HL-60 (cell line): ENCODE measurements around the gene BANP.

Experiments
- DNase-seq, 2 experiments: peaks; one replicate each; pipeline ENCODE4 v3.0.0-alpha.2; 2010 to 2020; ENCODE audit warnings: low read depth in 1 of 2, low spot score in 1 of 2
- H3K27ac ChIP-seq: fragments of 250-450 bp; sonication (Bioruptor Pico); replicated peaks from 2 replicates; pipeline ENCODE4 v1.5.1; 2020; ENCODE audit warnings: mild to moderate bottlenecking, moderate library complexity
- H3K27me3 ChIP-seq: fragments of 250-450 bp; sonication (Bioruptor Pico); 2 replicates; pipeline ENCODE4 v1.5.1; 2021; ENCODE audit warnings: mild to moderate bottlenecking, moderate library complexity; ENCODE audit not compliant: insufficient read depth, poor library complexity, severe bottlenecking
- H3K4me3 ChIP-seq: replicated peaks from 2 replicates; pipeline ENCODE4 v1.5.1; 2011; ENCODE audit warnings: mild to moderate bottlenecking, control low read depth, low read length; ENCODE audit not compliant: insufficient read depth
- GABPA ChIP-seq: IDR thresholded peaks from 2 replicates; pipeline ENCODE4 v1.6.1; 2012; ENCODE audit warnings: low read depth
- POLR2AphosphoS5 ChIP-seq: IDR thresholded peaks from 2 replicates; pipeline ENCODE4 v1.6.1; 2012; ENCODE audit warnings: low read depth
- SPI1 ChIP-seq: IDR thresholded peaks from 2 replicates; pipeline ENCODE4 v1.6.1; 2012; ENCODE audit warnings: low read depth, mild to moderate bottlenecking, borderline replicate concordance
- TF ChIP-seq, protein P1 (sequence below): IDR thresholded peaks from 2 replicates; pipeline ENCODE4 v1.6.1; 2012; ENCODE audit warnings: low read depth; ENCODE audit not compliant: insufficient replicate concordance
- TF ChIP-seq, protein P2 (sequence below): IDR thresholded peaks from one replicate; pipeline ENCODE4 v1.5.1; 2011; ENCODE audit warnings: low read length, control low read depth, inconsistent platforms; ENCODE audit not compliant: insufficient read depth

The BANP gene

DNA sequence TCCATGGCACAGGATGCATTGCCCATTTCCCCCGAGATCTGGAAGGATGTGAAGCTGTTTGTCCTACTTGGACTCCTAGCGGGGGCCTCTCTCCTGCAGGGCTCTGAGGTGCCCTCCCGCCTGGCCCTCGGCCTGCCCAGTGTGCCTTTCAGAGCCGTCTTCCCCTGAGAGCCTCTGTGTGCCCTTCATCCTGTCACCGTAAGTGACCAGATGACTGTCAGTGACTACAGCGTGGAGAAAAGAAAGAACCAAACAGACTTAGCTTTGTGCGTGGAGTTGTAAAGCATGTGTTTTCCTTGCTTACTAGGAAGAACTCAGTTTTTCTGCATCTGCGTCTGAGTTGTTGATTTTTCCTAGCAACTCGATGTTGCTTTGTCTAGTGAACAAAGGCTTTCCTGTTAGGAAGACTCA, 56.1 kb downstream of the BANP start:
- no peak for TF ChIP-seq SPI1
- TF ChIP-seq, protein P1, sequence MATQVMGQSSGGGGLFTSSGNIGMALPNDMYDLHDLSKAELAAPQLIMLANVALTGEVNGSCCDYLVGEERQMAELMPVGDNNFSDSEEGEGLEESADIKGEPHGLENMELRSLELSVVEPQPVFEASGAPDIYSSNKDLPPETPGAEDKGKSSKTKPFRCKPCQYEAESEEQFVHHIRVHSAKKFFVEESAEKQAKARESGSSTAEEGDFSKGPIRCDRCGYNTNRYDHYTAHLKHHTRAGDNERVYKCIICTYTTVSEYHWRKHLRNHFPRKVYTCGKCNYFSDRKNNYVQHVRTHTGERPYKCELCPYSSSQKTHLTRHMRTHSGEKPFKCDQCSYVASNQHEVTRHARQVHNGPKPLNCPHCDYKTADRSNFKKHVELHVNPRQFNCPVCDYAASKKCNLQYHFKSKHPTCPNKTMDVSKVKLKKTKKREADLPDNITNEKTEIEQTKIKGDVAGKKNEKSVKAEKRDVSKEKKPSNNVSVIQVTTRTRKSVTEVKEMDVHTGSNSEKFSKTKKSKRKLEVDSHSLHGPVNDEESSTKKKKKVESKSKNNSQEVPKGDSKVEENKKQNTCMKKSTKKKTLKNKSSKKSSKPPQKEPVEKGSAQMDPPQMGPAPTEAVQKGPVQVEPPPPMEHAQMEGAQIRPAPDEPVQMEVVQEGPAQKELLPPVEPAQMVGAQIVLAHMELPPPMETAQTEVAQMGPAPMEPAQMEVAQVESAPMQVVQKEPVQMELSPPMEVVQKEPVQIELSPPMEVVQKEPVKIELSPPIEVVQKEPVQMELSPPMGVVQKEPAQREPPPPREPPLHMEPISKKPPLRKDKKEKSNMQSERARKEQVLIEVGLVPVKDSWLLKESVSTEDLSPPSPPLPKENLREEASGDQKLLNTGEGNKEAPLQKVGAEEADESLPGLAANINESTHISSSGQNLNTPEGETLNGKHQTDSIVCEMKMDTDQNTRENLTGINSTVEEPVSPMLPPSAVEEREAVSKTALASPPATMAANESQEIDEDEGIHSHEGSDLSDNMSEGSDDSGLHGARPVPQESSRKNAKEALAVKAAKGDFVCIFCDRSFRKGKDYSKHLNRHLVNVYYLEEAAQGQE = no peak
- TF ChIP-seq, protein P2, sequence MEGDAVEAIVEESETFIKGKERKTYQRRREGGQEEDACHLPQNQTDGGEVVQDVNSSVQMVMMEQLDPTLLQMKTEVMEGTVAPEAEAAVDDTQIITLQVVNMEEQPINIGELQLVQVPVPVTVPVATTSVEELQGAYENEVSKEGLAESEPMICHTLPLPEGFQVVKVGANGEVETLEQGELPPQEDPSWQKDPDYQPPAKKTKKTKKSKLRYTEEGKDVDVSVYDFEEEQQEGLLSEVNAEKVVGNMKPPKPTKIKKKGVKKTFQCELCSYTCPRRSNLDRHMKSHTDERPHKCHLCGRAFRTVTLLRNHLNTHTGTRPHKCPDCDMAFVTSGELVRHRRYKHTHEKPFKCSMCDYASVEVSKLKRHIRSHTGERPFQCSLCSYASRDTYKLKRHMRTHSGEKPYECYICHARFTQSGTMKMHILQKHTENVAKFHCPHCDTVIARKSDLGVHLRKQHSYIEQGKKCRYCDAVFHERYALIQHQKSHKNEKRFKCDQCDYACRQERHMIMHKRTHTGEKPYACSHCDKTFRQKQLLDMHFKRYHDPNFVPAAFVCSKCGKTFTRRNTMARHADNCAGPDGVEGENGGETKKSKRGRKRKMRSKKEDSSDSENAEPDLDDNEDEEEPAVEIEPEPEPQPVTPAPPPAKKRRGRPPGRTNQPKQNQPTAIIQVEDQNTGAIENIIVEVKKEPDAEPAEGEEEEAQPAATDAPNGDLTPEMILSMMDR = no peak
- no peak for TF ChIP-seq GABPA
- no peak for TF ChIP-seq POLR2AphosphoS5
- no peak for DNase-seq
- no peaks in the 10 kb centered on the region for H3K27me3 ChIP-seq

DNA sequence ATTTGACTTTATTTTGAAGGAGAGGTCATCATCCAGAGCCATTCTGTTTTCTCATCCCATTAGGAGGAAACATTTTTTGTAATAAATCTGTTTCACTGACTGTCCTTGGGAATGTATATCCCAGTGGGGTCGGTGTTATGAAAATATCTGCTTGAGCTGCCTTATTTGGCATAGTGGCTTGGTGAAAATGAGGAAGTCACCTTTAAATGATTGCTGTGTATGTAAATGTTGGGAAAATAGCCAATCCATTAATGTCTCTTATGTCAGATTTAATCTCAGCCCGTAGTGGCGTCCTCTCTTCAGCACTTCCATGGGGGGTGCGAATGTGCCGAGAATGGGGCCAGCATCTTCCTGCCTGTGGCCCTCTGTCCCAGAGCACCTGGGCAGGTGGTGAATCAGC, 57.6 kb downstream of the BANP start:
- Histone ChIP-seq H3K27me3 (no peaks in the 10 kb centered on the region), H3K27ac (no peak overlapping the region), H3K4me3 (no peak overlapping the region)
- DNase-seq = no peak
- TF ChIP-seq GABPA (no peak), SPI1 (peak; percentile 73)

More for the DNA sequence above, 56.1 kb downstream of the BANP start:
- no peak overlapping the region for H3K4me3 ChIP-seq
- no peak overlapping the region for H3K27ac ChIP-seq

DNA sequence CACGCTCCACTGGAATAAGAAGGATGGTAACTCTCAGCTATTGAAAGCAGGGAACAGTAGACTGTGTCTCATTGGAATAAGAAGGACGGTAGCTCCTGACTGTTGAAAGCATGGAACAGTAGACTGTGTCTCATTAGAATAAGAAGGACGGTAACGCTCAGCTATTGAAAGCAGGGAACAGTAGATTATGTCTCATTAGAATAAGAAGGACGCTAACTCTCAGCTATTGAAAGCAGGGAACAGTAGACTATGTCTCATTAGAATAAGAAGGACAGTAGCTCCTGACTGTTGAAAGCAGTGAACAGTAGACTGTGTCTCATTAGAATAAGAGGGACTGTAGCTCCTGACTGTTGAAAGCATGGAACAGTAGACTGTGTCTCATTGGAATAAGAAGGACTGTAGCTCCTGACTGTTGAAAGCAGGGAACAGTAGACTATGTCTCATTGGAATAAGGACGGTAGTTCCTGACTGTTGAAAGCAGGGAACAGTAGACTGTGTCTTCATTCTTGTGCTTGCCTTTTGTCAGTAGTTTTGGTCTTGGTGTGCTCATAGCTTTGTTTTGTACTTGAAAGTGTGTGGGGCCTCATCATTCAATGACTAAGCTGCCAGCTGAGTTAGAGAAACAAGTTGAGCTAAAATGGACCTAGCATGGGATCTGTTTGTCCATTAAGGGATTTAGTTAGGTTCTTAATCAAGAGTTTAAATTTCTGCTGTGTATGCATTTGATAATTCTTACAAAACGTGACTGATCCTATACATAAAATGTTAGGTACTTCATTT, 58.5 kb downstream of the BANP start:
- Histone ChIP-seq H3K4me3 (no peak overlapping the region), H3K27me3 (no peaks in the 10 kb centered on the region), H3K27ac (no peak overlapping the region)
- TF ChIP-seq SPI1 = no peak
- TF ChIP-seq GABPA = no peak
- TF ChIP-seq, protein P1 = no peak
- TF ChIP-seq, protein P2 = no peak
- TF ChIP-seq POLR2AphosphoS5 = no peak
- no peak for DNase-seq

DNA sequence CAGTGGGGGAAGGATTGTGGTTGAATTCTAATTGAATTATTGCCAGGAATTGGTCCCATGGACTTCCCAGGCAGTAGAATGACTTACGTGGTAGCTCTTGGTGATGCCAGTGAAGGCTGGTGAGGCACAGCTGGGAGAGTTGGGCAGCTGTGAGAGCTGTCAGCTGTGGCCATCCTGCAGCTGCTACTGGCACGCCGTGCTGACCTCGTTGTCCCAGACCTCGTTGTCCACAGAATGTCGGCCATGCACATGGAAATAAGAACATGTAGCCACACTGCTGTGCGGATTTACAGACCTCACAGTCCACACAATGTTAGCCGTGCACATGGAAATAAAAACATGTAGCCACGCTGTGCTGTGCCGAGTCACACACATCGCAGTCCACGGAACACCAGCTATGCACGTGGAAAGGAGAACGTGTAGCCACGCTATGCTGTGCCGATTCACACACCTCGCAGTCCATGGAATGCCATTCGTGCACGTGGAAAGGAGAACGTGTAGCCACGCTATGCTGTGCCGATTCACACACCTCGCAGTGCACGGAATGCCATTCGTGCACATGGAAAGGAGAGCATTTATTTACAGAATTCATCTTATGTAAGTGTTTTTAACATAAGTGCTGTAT, 59.2 kb downstream of the BANP start:
- TF ChIP-seq, protein P1 = no peak
- no peak for TF ChIP-seq GABPA
- TF ChIP-seq SPI1 = no peak
- no peak for TF ChIP-seq POLR2AphosphoS5
- TF ChIP-seq, protein P2 = no peak
- H3K4me3 ChIP-seq = no peak overlapping the region
- no peaks in the 10 kb centered on the region for H3K27me3 ChIP-seq
- no peak overlapping the region for H3K27ac ChIP-seq
- DNase-seq = no peak
